ENCODE results near the gene TNFRSF4. TPM values are rescaled to one million over a fixed set of nuclear protein-coding genes. Genes with fewer than 3 reads are reported as not detected.

The TNFRSF4 gene
- total RNA-seq, 2 experiments from 2014 or later: 27.6 to 28.6 TPM

GRCh38 chr1:1239227-1239613 lies 25.3 kb upstream of the TNFRSF4 start:
- intact Hi-C loops (cut with DNase I, micrococcal nuclease): no loop called here
- H3K9me3 Mint-ChIP-seq: no peaks in the 10 kb centered on the region
- no peak overlapping the region for H3K4me3 Mint-ChIP-seq
- no peak for TF ChIP-seq CTCF (IDR thresholded peaks at IDR 0.05)
- H3K4me1 Mint-ChIP-seq (ENCODE audit: low read depth): no peaks in the 10 kb centered on the region
- no peaks in the 10 kb centered on the region for H3K36me3 Mint-ChIP-seq (ENCODE audit: low read depth)
- no peak for DNase-seq
- CTCF ChIA-PET: no interaction called here
- Histone ChIP-seq H3K27me3 (ENCODE audit: control insufficient read depth in 1 of 2, insufficient read depth in 2 of 2, low read length in 2 of 2) (peaks cover 2 to 8% of the 10 kb centered on the region in 2 experiments), H3K4me3 (ENCODE audit: low read length) (no peak overlapping the region), H3K27ac (ENCODE audit: low read depth in 1 of 2, low read length in 2 of 2) (no peak overlapping the region), H3K4me1 (ENCODE audit: insufficient read depth, low read length) (peaks cover 5% of the 10 kb centered on the region), H3K9me3 (ENCODE audit: control insufficient read depth in 1 of 2, insufficient read depth in 1 of 2, low read length in 2 of 2) (peaks cover 0 to 15% of the 10 kb centered on the region in 2 experiments), H3K36me3 (ENCODE audit: insufficient read depth, low read length) (peaks cover 6% of the 10 kb centered on the region)
- no peak for ATAC-seq (ENCODE audit: poor library complexity)
- H3K27me3 Mint-ChIP-seq: no peaks in the 10 kb centered on the region
- no peak overlapping the region for H3K27ac Mint-ChIP-seq
- POLR2A ChIA-PET: interaction anchor here (0.6 kb wide), 1 partner anchor 113 kb away, joined by 3 read pairs; no protein-coding TSS in a partner anchor

GRCh38 chr1:1238702-1239178 lies 24.8 kb upstream of the TNFRSF4 start:
- peaks cover 0 to 15% of the 10 kb centered on the region in 2 experiments for H3K9me3 ChIP-seq (ENCODE audit: control insufficient read depth in 1 of 2, insufficient read depth in 1 of 2, low read length in 2 of 2)
- intact Hi-C loops (cut with DNase I, micrococcal nuclease): no loop called here
- Mint-ChIP-seq H3K27me3 (no peaks in the 10 kb centered on the region), H3K9me3 (no peaks in the 10 kb centered on the region), H3K36me3 (ENCODE audit: low read depth) (peaks cover 2% of the 10 kb centered on the region), H3K4me1 (ENCODE audit: low read depth) (peaks cover 2% of the 10 kb centered on the region), H3K27ac (no peak overlapping the region), H3K4me3 (no peak overlapping the region)
- CTCF ChIA-PET: no interaction called here
- DNase-seq: no peak
- POLR2A ChIA-PET: no interaction called here
- H3K27me3 ChIP-seq (ENCODE audit: control insufficient read depth in 1 of 2, insufficient read depth in 2 of 2, low read length in 2 of 2): peaks cover 2 to 8% of the 10 kb centered on the region in 2 experiments
- no peak overlapping the region for H3K27ac ChIP-seq (ENCODE audit: low read depth in 1 of 2, low read length in 2 of 2)
- no peak overlapping the region for H3K4me3 ChIP-seq (ENCODE audit: low read length)
- H3K4me1 ChIP-seq (ENCODE audit: insufficient read depth, low read length): peaks cover 9% of the 10 kb centered on the region
- TF ChIP-seq CTCF (IDR thresholded peaks at IDR 0.05): no peak
- ATAC-seq (ENCODE audit: poor library complexity): no peak
- H3K36me3 ChIP-seq (ENCODE audit: insufficient read depth, low read length): peaks cover 10% of the 10 kb centered on the region

- Histone ChIP-seq H3K4me3 (ENCODE audit: low read length) (no peak overlapping the region), H3K27me3 (ENCODE audit: control insufficient read depth in 1 of 2, insufficient read depth in 2 of 2, low read length in 2 of 2) (peaks cover 2 to 8% of the 10 kb centered on the region in 2 experiments), H3K4me1 (ENCODE audit: insufficient read depth, low read length) (peaks cover 16% of the 10 kb centered on the region), H3K36me3 (ENCODE audit: insufficient read depth, low read length) (peaks cover 10% of the 10 kb centered on the region), H3K9me3 (ENCODE audit: control insufficient read depth in 1 of 2, insufficient read depth in 1 of 2, low read length in 2 of 2) (peaks cover 0 to 15% of the 10 kb centered on the region in 2 experiments), H3K27ac (ENCODE audit: low read depth in 1 of 2, low read length in 2 of 2) (no peak overlapping the region)
- no peaks in the 10 kb centered on the region for H3K9me3 Mint-ChIP-seq
- no peak for TF ChIP-seq CTCF (IDR thresholded peaks at IDR 0.05)
- peaks cover 7% of the 10 kb centered on the region for H3K4me1 Mint-ChIP-seq (ENCODE audit: low read depth)
- no peak for DNase-seq
- no peak overlapping the region for H3K4me3 Mint-ChIP-seq
- POLR2A ChIA-PET: interaction anchor here (0.9 kb wide), 1 partner anchor 21 kb away, joined by 3 read pairs; no protein-coding TSS in a partner anchor
- H3K27me3 Mint-ChIP-seq: no peaks in the 10 kb centered on the region
- intact Hi-C loops (cut with DNase I, micrococcal nuclease): no loop called here
- H3K27ac Mint-ChIP-seq: no peak overlapping the region
- ATAC-seq (ENCODE audit: poor library complexity): no peak
- CTCF ChIA-PET: no interaction called here
- H3K36me3 Mint-ChIP-seq (ENCODE audit: low read depth): peaks cover 6% of the 10 kb centered on the region
Observed at GRCh38 chr1:1237874-1238701, 24.1 kb upstream of the TNFRSF4 start.

Measured in CD4-positive, alpha-beta T cell (primary cell).